ENCODE results near the gene TEAD4.

The TEAD4 gene

DNA sequence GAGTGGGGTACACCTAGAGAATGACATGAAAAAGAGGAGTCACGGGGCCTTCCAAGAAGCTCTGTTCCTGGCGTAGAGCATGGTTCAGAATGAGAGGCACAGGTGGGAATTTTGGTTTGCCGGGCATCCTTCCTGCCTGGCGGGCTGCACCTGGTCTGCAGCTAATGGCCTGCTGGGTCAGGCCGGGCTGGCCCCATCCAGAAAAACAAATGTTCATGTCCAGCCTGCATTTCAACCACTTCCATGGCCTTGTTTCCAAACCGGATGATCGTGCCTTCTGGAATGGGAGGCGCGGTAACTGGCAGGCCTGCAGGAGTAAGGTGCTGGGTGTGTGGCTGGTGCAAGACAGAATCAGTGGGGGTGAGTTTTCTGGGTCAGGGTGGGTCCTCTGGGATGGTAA lies 14.4 kb downstream of the TEAD4 start:
- TF ChIP-seq, protein P1, sequence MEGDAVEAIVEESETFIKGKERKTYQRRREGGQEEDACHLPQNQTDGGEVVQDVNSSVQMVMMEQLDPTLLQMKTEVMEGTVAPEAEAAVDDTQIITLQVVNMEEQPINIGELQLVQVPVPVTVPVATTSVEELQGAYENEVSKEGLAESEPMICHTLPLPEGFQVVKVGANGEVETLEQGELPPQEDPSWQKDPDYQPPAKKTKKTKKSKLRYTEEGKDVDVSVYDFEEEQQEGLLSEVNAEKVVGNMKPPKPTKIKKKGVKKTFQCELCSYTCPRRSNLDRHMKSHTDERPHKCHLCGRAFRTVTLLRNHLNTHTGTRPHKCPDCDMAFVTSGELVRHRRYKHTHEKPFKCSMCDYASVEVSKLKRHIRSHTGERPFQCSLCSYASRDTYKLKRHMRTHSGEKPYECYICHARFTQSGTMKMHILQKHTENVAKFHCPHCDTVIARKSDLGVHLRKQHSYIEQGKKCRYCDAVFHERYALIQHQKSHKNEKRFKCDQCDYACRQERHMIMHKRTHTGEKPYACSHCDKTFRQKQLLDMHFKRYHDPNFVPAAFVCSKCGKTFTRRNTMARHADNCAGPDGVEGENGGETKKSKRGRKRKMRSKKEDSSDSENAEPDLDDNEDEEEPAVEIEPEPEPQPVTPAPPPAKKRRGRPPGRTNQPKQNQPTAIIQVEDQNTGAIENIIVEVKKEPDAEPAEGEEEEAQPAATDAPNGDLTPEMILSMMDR (conservative IDR thresholded peaks at IDR 0.05): no peak
- no peak overlapping the region for H3K27ac ChIP-seq

DNA sequence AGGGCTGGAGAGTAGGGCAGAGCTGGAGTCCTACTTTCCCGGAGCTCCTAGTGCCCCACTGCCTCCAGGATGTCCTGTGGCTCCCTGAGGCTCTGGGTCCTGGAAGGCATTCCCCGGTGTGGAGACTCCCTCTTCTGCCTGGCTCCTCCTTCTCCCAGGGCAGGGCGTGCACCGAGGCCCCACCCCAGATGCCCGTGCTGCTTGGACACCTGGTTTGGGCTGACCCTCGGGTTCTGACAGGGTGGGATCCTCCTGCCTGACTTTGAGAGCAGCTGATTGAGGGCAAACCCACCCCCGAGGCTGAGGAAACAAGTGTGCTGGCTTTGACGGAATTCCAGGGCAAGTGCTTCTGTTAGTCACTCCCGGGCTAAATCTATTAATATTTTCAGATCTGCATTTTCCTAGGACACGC lies 15.4 kb downstream of the TEAD4 start:
- TF ChIP-seq, protein P1 (conservative IDR thresholded peaks at IDR 0.05): no peak

GRCh38 chr12:2976581-2976996 lies 17.4 kb downstream of the TEAD4 start:
- no peak overlapping the region for H3K27ac ChIP-seq
- TF ChIP-seq, protein P1 (conservative IDR thresholded peaks at IDR 0.05): no peak

More for the DNA sequence above, 15.4 kb downstream of the TEAD4 start:
- H3K27ac ChIP-seq: no peak overlapping the region

DNA sequence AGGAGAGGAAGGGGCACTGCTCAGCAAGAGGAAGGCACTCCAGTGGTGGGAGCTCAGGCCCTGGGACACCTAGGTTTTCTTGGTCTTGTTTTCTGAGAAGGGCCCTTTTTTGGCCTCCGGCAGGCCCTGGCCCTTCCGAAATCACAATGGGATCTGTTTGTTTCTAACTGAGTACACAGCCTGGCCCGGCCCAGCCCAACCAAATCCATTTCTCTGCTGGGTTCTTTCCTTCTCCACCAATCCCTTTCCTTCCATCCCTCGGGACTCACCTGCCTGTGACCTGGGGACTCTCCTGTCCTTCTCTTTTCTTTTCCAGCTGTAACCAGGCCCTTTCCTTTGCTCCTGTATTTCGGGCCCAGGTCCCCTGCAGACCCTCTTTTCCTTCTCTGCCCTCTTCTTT lies 18.6 kb downstream of the TEAD4 start:
- no peak overlapping the region for H3K27ac ChIP-seq
- TF ChIP-seq, protein P1 (conservative IDR thresholded peaks at IDR 0.05): no peak

GRCh38 chr12:2979806-2980205 lies 20.6 kb downstream of the TEAD4 start:
- no peak overlapping the region for H3K27ac ChIP-seq
- TF ChIP-seq, protein P1 (conservative IDR thresholded peaks at IDR 0.05): no peak

DNA sequence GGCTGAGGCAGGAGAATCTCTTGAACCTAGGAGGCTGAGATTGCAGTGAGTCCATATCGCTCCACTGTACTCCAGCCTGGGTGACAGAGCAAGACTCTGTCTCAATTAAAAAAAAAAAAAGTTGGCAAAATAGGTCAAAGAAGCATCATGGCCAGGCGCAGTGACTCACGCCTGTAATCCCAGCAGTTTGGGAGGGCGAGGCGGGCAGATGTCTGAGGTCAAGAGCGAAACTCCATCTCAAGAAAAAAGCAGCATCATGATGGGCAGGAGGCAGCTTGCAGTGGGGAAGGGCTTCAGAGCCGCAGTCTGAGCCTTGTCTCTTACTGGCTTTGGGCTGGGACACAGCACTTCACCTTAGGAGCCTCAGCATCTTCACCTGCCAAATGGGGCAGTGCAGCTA lies 21.4 kb downstream of the TEAD4 start:
- no peak overlapping the region for H3K27ac ChIP-seq
- TF ChIP-seq, protein P1 (conservative IDR thresholded peaks at IDR 0.05): no peak

GRCh38 chr12:2982361-2982760 lies 23.2 kb downstream of the TEAD4 start:
- TF ChIP-seq, protein P1 (conservative IDR thresholded peaks at IDR 0.05): no peak

GRCh38 chr12:2984249-2984648 lies 25.1 kb downstream of the TEAD4 start:
- TF ChIP-seq, protein P1 (conservative IDR thresholded peaks at IDR 0.05): no peak
- H3K27ac ChIP-seq: no peak overlapping the region

More at GRCh38 chr12:2982361-2982760, 23.2 kb downstream of the TEAD4 start:
- no peak overlapping the region for H3K27ac ChIP-seq

Data from VCaP (cell line).